ENCODE measurements around the gene DOK6. TPM values are rescaled to one million over a fixed set of nuclear protein-coding genes. Genes with fewer than 3 reads are reported as not detected.
"Not testable (repeated sequence)": the region's sequence is repeated elsewhere in the genome, so short reads cannot be mapped to it uniquely, and the experiment has no call there.

DOK6 gene
- total and polyA plus RNA-seq, 2 experiments from 2014 or later: 0.29 to 0.42 TPM

DNA sequence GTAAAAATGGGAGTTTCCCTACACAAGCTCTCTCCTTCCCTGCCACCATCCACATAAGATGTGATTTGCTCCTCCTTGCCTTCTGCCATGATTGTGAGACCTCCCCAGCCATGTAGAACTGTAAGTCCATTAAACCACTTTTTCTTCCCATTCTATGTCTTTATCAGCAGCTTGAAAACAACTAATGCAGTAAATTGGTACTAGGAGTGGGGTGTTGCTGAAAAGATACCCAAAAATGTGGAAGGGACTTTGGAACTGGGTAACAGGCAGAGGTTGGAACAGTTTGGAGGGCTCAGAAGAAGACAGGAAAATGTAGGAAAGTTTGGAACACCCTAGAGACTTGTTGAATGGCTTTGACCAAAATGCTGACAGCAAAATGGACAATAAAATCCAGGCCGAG is 40.9 kb upstream of the DOK6 start:
- H3K27ac ChIP-seq (ENCODE audit: low read depth); H3K4me1 Mint-ChIP-seq; H2AFZ ChIP-seq; ATAC-seq; H3K4me2 ChIP-seq; H3K36me3 ChIP-seq (ENCODE audit: insufficient read depth); H4K20me1 ChIP-seq (replicated peaks; ENCODE audit: insufficient read depth); DNase-seq (ENCODE audit: low spot score); H3K9me2 ChIP-seq (ENCODE audit: insufficient read depth); H3K27me3 ChIP-seq (ENCODE audit: insufficient read depth); H3K27ac Mint-ChIP-seq; H3K4me3 ChIP-seq; H3K4me3 Mint-ChIP-seq; H3F3A ChIP-seq (replicated peaks; ENCODE audit: low read depth); H3K79me2 ChIP-seq (replicated peaks; ENCODE audit: insufficient read depth); H3K27me3 Mint-ChIP-seq (ENCODE audit: insufficient read depth, low read depth, poor library complexity); H3K4me1 ChIP-seq (ENCODE audit: insufficient read depth): not testable (repeated sequence)
- H3K9me3 Mint-ChIP-seq: peaks cover 35% of the 10 kb centered on the region
- H3K36me3 Mint-ChIP-seq (ENCODE audit: low read depth): peaks cover 14% of the 10 kb centered on the region

GRCh38 chr18:69364930-69365329 is 35.8 kb upstream of the DOK6 start:
- Histone ChIP-seq H3K79me2 (replicated peaks; ENCODE audit: insufficient read depth) (no peaks in the 10 kb centered on the region), H3K4me2 (no peak overlapping the region), H3K27ac (ENCODE audit: low read depth) (no peak overlapping the region), H3F3A (replicated peaks; ENCODE audit: low read depth) (no peaks in the 10 kb centered on the region), H3K4me3 (no peak overlapping the region), H3K36me3 (ENCODE audit: insufficient read depth) (no peaks in the 10 kb centered on the region), H3K4me1 (ENCODE audit: insufficient read depth) (no peaks in the 10 kb centered on the region), H3K9me2 (ENCODE audit: insufficient read depth) (no peaks in the 10 kb centered on the region), H3K27me3 (ENCODE audit: insufficient read depth) (no peaks in the 10 kb centered on the region), H2AFZ (no peak overlapping the region), H4K20me1 (replicated peaks; ENCODE audit: insufficient read depth) (no peaks in the 10 kb centered on the region)
- Mint-ChIP-seq H3K27ac (no peak overlapping the region), H3K4me3 (no peak overlapping the region), H3K4me1 (no peaks in the 10 kb centered on the region), H3K36me3 (ENCODE audit: low read depth) (peaks cover 10% of the 10 kb centered on the region), H3K9me3 (peaks cover 16% of the 10 kb centered on the region), H3K27me3 (ENCODE audit: insufficient read depth, low read depth, poor library complexity) (peaks cover 6% of the 10 kb centered on the region)
- no peak for ATAC-seq
- no peak for TF ChIP-seq REST (IDR thresholded peaks at IDR 0.05; ENCODE audit: unreplicated experiment)
- TF ChIP-seq STAT1 (IDR thresholded peaks at IDR 0.05; ENCODE audit: unreplicated experiment): no peak
- no peak for TF ChIP-seq ZNF462 (CRISPR knock-in tag; IDR thresholded peaks at IDR 0.05)
- no peak for TF ChIP-seq ZNF331 (CRISPR knock-in tag; IDR thresholded peaks at IDR 0.05; ENCODE audit: low read depth)
- TF ChIP-seq, protein P1, sequence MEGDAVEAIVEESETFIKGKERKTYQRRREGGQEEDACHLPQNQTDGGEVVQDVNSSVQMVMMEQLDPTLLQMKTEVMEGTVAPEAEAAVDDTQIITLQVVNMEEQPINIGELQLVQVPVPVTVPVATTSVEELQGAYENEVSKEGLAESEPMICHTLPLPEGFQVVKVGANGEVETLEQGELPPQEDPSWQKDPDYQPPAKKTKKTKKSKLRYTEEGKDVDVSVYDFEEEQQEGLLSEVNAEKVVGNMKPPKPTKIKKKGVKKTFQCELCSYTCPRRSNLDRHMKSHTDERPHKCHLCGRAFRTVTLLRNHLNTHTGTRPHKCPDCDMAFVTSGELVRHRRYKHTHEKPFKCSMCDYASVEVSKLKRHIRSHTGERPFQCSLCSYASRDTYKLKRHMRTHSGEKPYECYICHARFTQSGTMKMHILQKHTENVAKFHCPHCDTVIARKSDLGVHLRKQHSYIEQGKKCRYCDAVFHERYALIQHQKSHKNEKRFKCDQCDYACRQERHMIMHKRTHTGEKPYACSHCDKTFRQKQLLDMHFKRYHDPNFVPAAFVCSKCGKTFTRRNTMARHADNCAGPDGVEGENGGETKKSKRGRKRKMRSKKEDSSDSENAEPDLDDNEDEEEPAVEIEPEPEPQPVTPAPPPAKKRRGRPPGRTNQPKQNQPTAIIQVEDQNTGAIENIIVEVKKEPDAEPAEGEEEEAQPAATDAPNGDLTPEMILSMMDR (conservative IDR thresholded peaks at IDR 0.05; ENCODE audit: low read depth in 2 of 2): no peak
- TF ChIP-seq ZNF114 (CRISPR knock-in tag; IDR thresholded peaks at IDR 0.05): no peak
- no peak for TF ChIP-seq CREB1 (CRISPR knock-in tag; IDR thresholded peaks at IDR 0.05; ENCODE audit: low read depth)
- no peak for TF ChIP-seq EZH2 (IDR thresholded peaks at IDR 0.05; ENCODE audit: low read depth, unreplicated experiment)
- DNase-seq (ENCODE audit: low spot score): no peak
